Fibroblast of lung (primary cell): ENCODE results near the gene TNFRSF14.

Experiments
- EZH2 ChIP-seq: IDR thresholded peaks from 2 replicates; pipeline ENCODE4 v1.5.1; 2012; ENCODE audit warnings: low read length, control low read depth, mild to moderate bottlenecking; ENCODE audit errors: missing control alignments
- TF ChIP-seq, protein P1 (sequence below), 2 donors: IDR thresholded peaks in 1 of 2; conservative IDR thresholded peaks in 1 of 2; 1 replicate in 1 of 2; 2 replicates in 1 of 2; pipeline ENCODE4 v1.5.1; 2011 to 2012; ENCODE audit warnings: low read length in 2 of 2, control low read depth in 1 of 2, inconsistent platforms in 1 of 2, low read depth in 1 of 2, mild to moderate bottlenecking in 1 of 2

- TF ChIP-seq, protein P1, sequence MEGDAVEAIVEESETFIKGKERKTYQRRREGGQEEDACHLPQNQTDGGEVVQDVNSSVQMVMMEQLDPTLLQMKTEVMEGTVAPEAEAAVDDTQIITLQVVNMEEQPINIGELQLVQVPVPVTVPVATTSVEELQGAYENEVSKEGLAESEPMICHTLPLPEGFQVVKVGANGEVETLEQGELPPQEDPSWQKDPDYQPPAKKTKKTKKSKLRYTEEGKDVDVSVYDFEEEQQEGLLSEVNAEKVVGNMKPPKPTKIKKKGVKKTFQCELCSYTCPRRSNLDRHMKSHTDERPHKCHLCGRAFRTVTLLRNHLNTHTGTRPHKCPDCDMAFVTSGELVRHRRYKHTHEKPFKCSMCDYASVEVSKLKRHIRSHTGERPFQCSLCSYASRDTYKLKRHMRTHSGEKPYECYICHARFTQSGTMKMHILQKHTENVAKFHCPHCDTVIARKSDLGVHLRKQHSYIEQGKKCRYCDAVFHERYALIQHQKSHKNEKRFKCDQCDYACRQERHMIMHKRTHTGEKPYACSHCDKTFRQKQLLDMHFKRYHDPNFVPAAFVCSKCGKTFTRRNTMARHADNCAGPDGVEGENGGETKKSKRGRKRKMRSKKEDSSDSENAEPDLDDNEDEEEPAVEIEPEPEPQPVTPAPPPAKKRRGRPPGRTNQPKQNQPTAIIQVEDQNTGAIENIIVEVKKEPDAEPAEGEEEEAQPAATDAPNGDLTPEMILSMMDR (conservative IDR thresholded peaks at IDR 0.05 in 1 of 2, IDR thresholded peaks at IDR 0.05 in 1 of 2; ENCODE audit: low read depth in 1 of 2, low read length in 2 of 2) = no peak
- no peak for TF ChIP-seq EZH2
Measured at GRCh38 chr1:2594001-2594640, 38.0 kb downstream of the TNFRSF14 start.
